ENCODE measurements around the gene CD109.

The CD109 gene

GRCh38 chr6:73704798-73705197 lies 8.8 kb downstream of the CD109 start:
- Histone ChIP-seq H4K91ac (ENCODE audit: low read depth, low read length) (peak overlapping the region; percentile 25), H3K4me3 (ENCODE audit: low read depth, low read length) (no peak overlapping the region), H3K9me3 (ENCODE audit: insufficient read depth, low read depth, low read length) (no peaks in the 10 kb centered on the region), H3K4ac (ENCODE audit: low read depth, low read length) (no peak overlapping the region), H3K36me3 (ENCODE audit: control insufficient read depth in 1 of 2, insufficient read depth in 2 of 2, low read length in 2 of 2) (no peaks in the 10 kb centered on the region), H3K79me2 (ENCODE audit: control insufficient read depth, insufficient read depth, low read length, poor library complexity) (no peaks in the 10 kb centered on the region), H3K23ac (ENCODE audit: low read length) (no peak overlapping the region), H2BK5ac (ENCODE audit: low read depth, low read length, poor library complexity) (no peak overlapping the region), H2AFZ (ENCODE audit: insufficient read depth, low read length, poor library complexity) (no peak overlapping the region), H2AK5ac (ENCODE audit: low read length) (no peak overlapping the region), H3K4me1 (ENCODE audit: control insufficient read depth in 1 of 2, insufficient read depth in 2 of 2, low read length in 2 of 2) (peaks cover 0 to 3% of the 10 kb centered on the region in 2 experiments), H4K8ac (ENCODE audit: low read depth, low read length) (no peak overlapping the region), H3K27me3 (ENCODE audit: insufficient read depth, low read length) (no peaks in the 10 kb centered on the region), H3K27ac (ENCODE audit: low read depth, low read length) (no peak overlapping the region), H3K79me1 (ENCODE audit: low read length) (no peaks in the 10 kb centered on the region), H2BK12ac (ENCODE audit: low read length) (no peak overlapping the region), H3K14ac (ENCODE audit: low read length) (no peak overlapping the region), H3K4me2 (ENCODE audit: low read length) (no peak overlapping the region), H3K9ac (ENCODE audit: low read length) (no peak overlapping the region), H4K12ac (ENCODE audit: low read depth, low read length) (no peak overlapping the region), H3K18ac (ENCODE audit: low read length) (no peak overlapping the region), H2BK120ac (ENCODE audit: insufficient read depth, low read length, poor library complexity) (no peak overlapping the region)
- no CpG with 5 or more reads among the region's 4 CpGs for WGBS (ENCODE audit: extremely low coverage, insufficient coverage, insufficient read length)
- no peak for DNase-seq

GRCh38 chr6:73706971-73707370 lies 11.0 kb downstream of the CD109 start:
- Histone ChIP-seq H2BK5ac (ENCODE audit: low read depth, low read length, poor library complexity) (no peak overlapping the region), H4K8ac (ENCODE audit: low read depth, low read length) (no peak overlapping the region), H3K36me3 (ENCODE audit: control insufficient read depth in 1 of 2, insufficient read depth in 2 of 2, low read length in 2 of 2) (no peaks in the 10 kb centered on the region), H3K4ac (ENCODE audit: low read depth, low read length) (no peak overlapping the region), H3K4me3 (ENCODE audit: low read depth, low read length) (no peak overlapping the region), H3K9me3 (ENCODE audit: insufficient read depth, low read depth, low read length) (no peaks in the 10 kb centered on the region), H2AK5ac (ENCODE audit: low read length) (no peak overlapping the region), H2AFZ (ENCODE audit: insufficient read depth, low read length, poor library complexity) (no peak overlapping the region), H3K27me3 (ENCODE audit: insufficient read depth, low read length) (no peaks in the 10 kb centered on the region), H3K14ac (ENCODE audit: low read length) (no peak overlapping the region), H3K18ac (ENCODE audit: low read length) (no peak overlapping the region), H3K27ac (ENCODE audit: low read depth, low read length) (no peak overlapping the region), H3K79me1 (ENCODE audit: low read length) (no peaks in the 10 kb centered on the region), H2BK12ac (ENCODE audit: low read length) (no peak overlapping the region), H4K12ac (ENCODE audit: low read depth, low read length) (no peak overlapping the region), H3K23ac (ENCODE audit: low read length) (no peak overlapping the region), H3K9ac (ENCODE audit: low read length) (no peak overlapping the region), H2BK120ac (ENCODE audit: insufficient read depth, low read length, poor library complexity) (no peak overlapping the region), H3K79me2 (ENCODE audit: control insufficient read depth, insufficient read depth, low read length, poor library complexity) (no peaks in the 10 kb centered on the region), H3K4me2 (ENCODE audit: low read length) (no peak overlapping the region), H3K4me1 (ENCODE audit: control insufficient read depth in 1 of 2, insufficient read depth in 2 of 2, low read length in 2 of 2) (peaks cover 0 to 3% of the 10 kb centered on the region in 2 experiments), H4K91ac (ENCODE audit: low read depth, low read length) (no peak overlapping the region)
- no peak for DNase-seq
- WGBS (ENCODE audit: extremely low coverage, insufficient coverage, insufficient read length), result no CpG with 5 or more reads among the region's 9 CpGs

GRCh38 chr6:73710470-73710869 lies 14.5 kb downstream of the CD109 start:
- H2BK12ac ChIP-seq (ENCODE audit: low read length), result no peak overlapping the region
- H3K14ac ChIP-seq (ENCODE audit: low read length), result no peak overlapping the region
- H3K4me1 ChIP-seq (ENCODE audit: control insufficient read depth in 1 of 2, insufficient read depth in 2 of 2, low read length in 2 of 2), result peaks cover 0 to 2% of the 10 kb centered on the region in 2 experiments
- no peaks in the 10 kb centered on the region for H3K79me1 ChIP-seq (ENCODE audit: low read length)
- no peaks in the 10 kb centered on the region for H3K36me3 ChIP-seq (ENCODE audit: control insufficient read depth in 1 of 2, insufficient read depth in 2 of 2, low read length in 2 of 2)
- H2AFZ ChIP-seq (ENCODE audit: insufficient read depth, low read length, poor library complexity), result no peak overlapping the region
- no peak overlapping the region for H2BK5ac ChIP-seq (ENCODE audit: low read depth, low read length, poor library complexity)
- H3K4me2 ChIP-seq (ENCODE audit: low read length), result no peak overlapping the region
- no peak overlapping the region for H3K27ac ChIP-seq (ENCODE audit: low read depth, low read length)
- WGBS (ENCODE audit: extremely low coverage, insufficient coverage, insufficient read length), result no CpG with 5 or more reads among the region's 2 CpGs
- no peak overlapping the region for H3K23ac ChIP-seq (ENCODE audit: low read length)
- peak; percentile 87 to 92 for DNase-seq
- H3K9me3 ChIP-seq (ENCODE audit: insufficient read depth, low read depth, low read length), result no peaks in the 10 kb centered on the region
- H4K8ac ChIP-seq (ENCODE audit: low read depth, low read length), result no peak overlapping the region
- H3K9ac ChIP-seq (ENCODE audit: low read length), result no peak overlapping the region
- no peaks in the 10 kb centered on the region for H3K27me3 ChIP-seq (ENCODE audit: insufficient read depth, low read length)
- H4K91ac ChIP-seq (ENCODE audit: low read depth, low read length), result no peak overlapping the region
- H4K12ac ChIP-seq (ENCODE audit: low read depth, low read length), result no peak overlapping the region
- no peak overlapping the region for H2AK5ac ChIP-seq (ENCODE audit: low read length)
- no peaks in the 10 kb centered on the region for H3K79me2 ChIP-seq (ENCODE audit: control insufficient read depth, insufficient read depth, low read length, poor library complexity)
- no peak overlapping the region for H2BK120ac ChIP-seq (ENCODE audit: insufficient read depth, low read length, poor library complexity)
- no peak overlapping the region for H3K4ac ChIP-seq (ENCODE audit: low read depth, low read length)
- H3K18ac ChIP-seq (ENCODE audit: low read length), result no peak overlapping the region
- H3K4me3 ChIP-seq (ENCODE audit: low read depth, low read length), result no peak overlapping the region

- Histone ChIP-seq H3K79me1 (ENCODE audit: low read length) (no peaks in the 10 kb centered on the region), H3K27ac (ENCODE audit: low read depth, low read length) (no peak overlapping the region), H2BK5ac (ENCODE audit: low read depth, low read length, poor library complexity) (no peak overlapping the region), H2AFZ (ENCODE audit: insufficient read depth, low read length, poor library complexity) (no peak overlapping the region), H2AK5ac (ENCODE audit: low read length) (no peak overlapping the region), H4K8ac (ENCODE audit: low read depth, low read length) (no peak overlapping the region), H3K79me2 (ENCODE audit: control insufficient read depth, insufficient read depth, low read length, poor library complexity) (no peaks in the 10 kb centered on the region), H3K9ac (ENCODE audit: low read length) (no peak overlapping the region), H3K36me3 (ENCODE audit: control insufficient read depth in 1 of 2, insufficient read depth in 2 of 2, low read length in 2 of 2) (no peaks in the 10 kb centered on the region), H3K4ac (ENCODE audit: low read depth, low read length) (no peak overlapping the region), H2BK120ac (ENCODE audit: insufficient read depth, low read length, poor library complexity) (no peak overlapping the region), H3K4me3 (ENCODE audit: low read depth, low read length) (no peak overlapping the region), H3K4me1 (ENCODE audit: control insufficient read depth in 1 of 2, insufficient read depth in 2 of 2, low read length in 2 of 2) (peaks cover 0 to 2% of the 10 kb centered on the region in 2 experiments), H3K14ac (ENCODE audit: low read length) (no peak overlapping the region), H4K12ac (ENCODE audit: low read depth, low read length) (no peak overlapping the region), H3K18ac (ENCODE audit: low read length) (no peak overlapping the region), H2BK12ac (ENCODE audit: low read length) (no peak overlapping the region), H3K23ac (ENCODE audit: low read length) (no peak overlapping the region), H3K27me3 (ENCODE audit: insufficient read depth, low read length) (no peaks in the 10 kb centered on the region), H3K4me2 (ENCODE audit: low read length) (no peak overlapping the region), H3K9me3 (ENCODE audit: insufficient read depth, low read depth, low read length) (no peaks in the 10 kb centered on the region), H4K91ac (ENCODE audit: low read depth, low read length) (no peak overlapping the region)
- no peak for DNase-seq
- WGBS (ENCODE audit: extremely low coverage, insufficient coverage, insufficient read length), result no CpG with 5 or more reads among the region's 1 CpG
Observed at GRCh38 chr6:73710948-73711347, 14.9 kb downstream of the CD109 start.
